ENCODE data around the gene KCNK6.

DNA sequence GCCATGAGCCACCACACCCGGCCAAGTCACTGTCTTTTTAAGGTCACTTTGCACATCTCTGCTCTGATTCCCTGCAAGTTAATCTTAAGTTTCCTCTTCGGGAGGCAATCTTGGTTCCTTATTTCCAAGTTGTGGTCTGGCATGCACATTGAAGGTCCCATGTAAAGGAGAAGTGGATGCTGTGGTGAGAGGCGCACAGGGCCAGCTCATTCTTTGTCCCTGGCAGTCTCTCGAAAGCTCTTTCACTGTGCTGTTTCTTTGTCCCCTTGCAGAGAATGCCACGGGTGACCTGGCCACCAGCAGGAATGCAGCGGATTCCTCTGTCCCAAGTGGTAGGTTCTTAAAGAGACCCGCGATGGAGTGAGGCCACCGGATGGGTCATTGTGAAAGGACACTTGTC is 32.0 kb upstream of the KCNK6 start:
- TF ChIP-seq, protein P1, sequence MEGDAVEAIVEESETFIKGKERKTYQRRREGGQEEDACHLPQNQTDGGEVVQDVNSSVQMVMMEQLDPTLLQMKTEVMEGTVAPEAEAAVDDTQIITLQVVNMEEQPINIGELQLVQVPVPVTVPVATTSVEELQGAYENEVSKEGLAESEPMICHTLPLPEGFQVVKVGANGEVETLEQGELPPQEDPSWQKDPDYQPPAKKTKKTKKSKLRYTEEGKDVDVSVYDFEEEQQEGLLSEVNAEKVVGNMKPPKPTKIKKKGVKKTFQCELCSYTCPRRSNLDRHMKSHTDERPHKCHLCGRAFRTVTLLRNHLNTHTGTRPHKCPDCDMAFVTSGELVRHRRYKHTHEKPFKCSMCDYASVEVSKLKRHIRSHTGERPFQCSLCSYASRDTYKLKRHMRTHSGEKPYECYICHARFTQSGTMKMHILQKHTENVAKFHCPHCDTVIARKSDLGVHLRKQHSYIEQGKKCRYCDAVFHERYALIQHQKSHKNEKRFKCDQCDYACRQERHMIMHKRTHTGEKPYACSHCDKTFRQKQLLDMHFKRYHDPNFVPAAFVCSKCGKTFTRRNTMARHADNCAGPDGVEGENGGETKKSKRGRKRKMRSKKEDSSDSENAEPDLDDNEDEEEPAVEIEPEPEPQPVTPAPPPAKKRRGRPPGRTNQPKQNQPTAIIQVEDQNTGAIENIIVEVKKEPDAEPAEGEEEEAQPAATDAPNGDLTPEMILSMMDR (IDR thresholded peaks at IDR 0.05; ENCODE audit: low read length) = no peak
- TF ChIP-seq EZH2 (optimal IDR thresholded peaks at IDR 0.05; ENCODE audit: low read depth, low read length) (no peak), EZH2phosphoT487 (IDR thresholded peaks at IDR 0.05; ENCODE audit: low read length) (no peak)

Measured in MM.1S (cell line).